Measurements from ENCODE around the gene COQ6.

DNA sequence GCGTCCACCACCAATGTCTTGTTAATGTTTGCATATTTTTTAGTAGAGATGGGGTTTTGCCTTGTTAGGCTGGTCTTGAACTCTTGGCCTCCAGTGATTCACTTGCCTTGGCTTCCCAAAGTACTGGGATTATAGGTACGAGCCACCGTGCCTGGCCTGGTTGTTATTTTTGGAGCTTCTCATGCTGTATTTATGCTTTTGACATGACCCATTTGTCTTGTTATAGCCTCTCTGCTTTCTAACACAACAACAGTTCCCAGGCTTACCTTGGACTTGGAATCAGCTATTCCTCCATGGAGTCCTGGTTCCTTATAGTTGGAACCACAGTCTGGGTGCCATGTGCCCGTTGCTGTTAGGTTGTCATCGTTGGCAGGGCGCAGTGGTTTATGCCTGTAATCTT is 33.8 kb upstream of the COQ6 start:
- TF ChIP-seq CTCF (IDR thresholded peaks at IDR 0.05 in 4 of 5, conservative IDR thresholded peaks at IDR 0.05 in 1 of 5) (no peak), POLR2A (IDR thresholded peaks at IDR 0.05) (no peak)

All from gastrocnemius medialis (tissue), 4 donors.